Astrocyte of the spinal cord (primary cell): Measurements from ENCODE around the gene SAMD14.
A peak's percentile ranks its signal among the peaks of the same experiment; 100 is the strongest.

ENCODE experiments used
- DNase-seq: peaks from one replicate; pipeline ENCODE4 v3.0.0; 2011; ENCODE audit warnings: low read depth, low spot score
- H3K4me3 ChIP-seq: 2 replicates; pipeline ENCODE4 v1.5.1; 2011; ENCODE audit warnings: low read depth, mild to moderate bottlenecking, low read length, moderate library complexity
- CTCF ChIP-seq: IDR thresholded peaks from 2 replicates; pipeline ENCODE4 v1.5.1; 2012; ENCODE audit warnings: low read depth, mild to moderate bottlenecking, low read length, inconsistent platforms
- in situ Hi-C: cut with HindIII; loops from 2 replicates; pipeline ENCODE4 v1.10.0; 2017; ENCODE audit warnings: low sequenced_read_pairs

The SAMD14 gene

GRCh38 chr17:50151937-50152547 lies 22.1 kb upstream of the SAMD14 start:
- no peak for TF ChIP-seq CTCF
- H3K4me3 ChIP-seq = peak overlapping the region; percentile 82
- DNase-seq = peak; percentile 86
- in situ Hi-C loops = no loop called here

DNA sequence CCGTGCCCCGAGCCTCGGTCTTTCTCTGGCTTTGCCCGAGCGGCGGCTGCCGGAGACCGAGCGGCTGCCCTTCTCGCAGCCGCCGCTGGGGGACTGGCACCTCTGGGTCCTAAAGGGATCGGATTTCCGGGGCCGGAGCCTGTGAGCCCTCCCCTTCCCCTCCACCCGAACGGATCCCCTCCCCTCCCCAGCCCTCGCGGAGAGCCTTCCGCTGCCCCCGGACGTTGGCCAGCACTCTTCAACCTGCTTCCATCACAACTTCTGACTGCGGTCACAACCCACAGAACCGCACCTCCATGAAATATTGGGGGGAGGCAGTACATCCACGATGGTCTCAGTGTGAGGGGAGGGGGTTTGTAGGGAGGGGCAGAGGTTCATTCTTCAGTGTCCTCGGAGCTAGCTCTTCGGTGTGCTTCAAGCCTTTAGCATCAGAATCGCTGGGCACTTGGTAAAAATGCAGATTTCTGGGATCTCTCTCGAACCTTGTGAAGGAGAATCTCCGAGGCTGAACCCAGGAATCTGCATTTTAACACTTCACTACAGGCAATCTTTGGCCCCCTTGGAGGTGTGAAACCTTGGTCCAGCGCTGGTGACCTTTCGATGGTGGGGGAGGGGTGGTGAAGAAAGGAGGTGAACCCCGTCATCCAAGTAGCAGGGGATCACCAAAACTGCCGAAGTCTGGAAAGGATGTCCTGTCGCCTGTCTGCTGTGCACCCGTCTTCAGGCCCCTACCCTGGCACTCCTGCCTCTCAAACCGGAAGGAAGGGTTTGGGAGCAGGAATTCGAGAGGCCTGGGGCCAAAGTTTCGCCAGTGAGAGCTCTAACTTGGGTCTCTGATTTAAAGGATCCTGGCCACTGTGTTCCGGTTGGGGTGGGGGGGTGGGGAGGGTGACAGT lies 21.3 kb upstream of the SAMD14 start:
- in situ Hi-C loops = no loop called here
- H3K4me3 ChIP-seq = peak overlapping the region; percentile 82
- DNase-seq = peak; percentile 93
- peak; percentile 71 for TF ChIP-seq CTCF

- in situ Hi-C loops = no loop called here
- peak within 1 kb of the TSS; percentile 82 for H3K4me3 ChIP-seq
- no peak for DNase-seq
- no peak for TF ChIP-seq CTCF
Observed at GRCh38 chr17:50150354-50151040, 20.5 kb upstream of the SAMD14 start, which contains the start of gene PPP1R9B. Gene PPP1R9B (minus strand): TSS chr17:50150677. CDS start chr17:50150513, 164 bp downstream.

GRCh38 chr17:50149417-50150353 lies 19.7 kb upstream of the SAMD14 start:
- no peak for DNase-seq
- H3K4me3 ChIP-seq = peak overlapping the region; percentile 82
- no peak for TF ChIP-seq CTCF
- in situ Hi-C loops = no loop called here

DNA sequence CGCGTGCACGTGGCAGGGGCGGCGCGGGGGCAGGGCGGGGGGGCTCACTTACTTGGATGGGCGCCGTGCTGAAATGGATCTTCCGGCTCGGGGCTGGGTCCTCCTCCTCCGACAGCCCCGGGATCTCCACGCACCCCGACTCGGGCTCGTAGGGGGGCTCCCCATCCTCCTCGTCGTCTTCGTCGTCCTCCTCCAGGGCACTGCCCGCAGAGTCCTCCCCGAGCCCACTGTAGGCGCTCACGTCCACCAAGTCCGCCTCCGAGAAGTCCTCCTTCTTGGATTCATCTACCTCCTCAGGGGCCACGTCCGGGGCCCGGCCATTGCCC lies 19.1 kb upstream of the SAMD14 start:
- DNase-seq = no peak
- in situ Hi-C loops = no loop called here

More for the DNA sequence above, 19.1 kb upstream of the SAMD14 start:
- TF ChIP-seq CTCF = no peak
- peak overlapping the region; percentile 82 for H3K4me3 ChIP-seq
